GM18873 (cell line): ENCODE results near the gene CACNG4.
A peak's percentile ranks its signal among the peaks of the same experiment; 100 is the strongest.

Experiments used
- ATAC-seq: cut with Tn5 transposase; IDR thresholded peaks from one replicate; pipeline ENCODE4 v1.9.1; 2021; ENCODE audit warnings: mild to moderate bottlenecking, moderate library complexity, moderate number of reproducible peaks; ENCODE audit not compliant: unreplicated experiment, low FRiP score

Gene CACNG4

GRCh38 chr17:67055041-67055443 lies 90.5 kb downstream of the CACNG4 start:
- no peak for ATAC-seq

GRCh38 chr17:67055811-67056745 lies 91.6 kb downstream of the CACNG4 start:
- ATAC-seq = no peak

DNA sequence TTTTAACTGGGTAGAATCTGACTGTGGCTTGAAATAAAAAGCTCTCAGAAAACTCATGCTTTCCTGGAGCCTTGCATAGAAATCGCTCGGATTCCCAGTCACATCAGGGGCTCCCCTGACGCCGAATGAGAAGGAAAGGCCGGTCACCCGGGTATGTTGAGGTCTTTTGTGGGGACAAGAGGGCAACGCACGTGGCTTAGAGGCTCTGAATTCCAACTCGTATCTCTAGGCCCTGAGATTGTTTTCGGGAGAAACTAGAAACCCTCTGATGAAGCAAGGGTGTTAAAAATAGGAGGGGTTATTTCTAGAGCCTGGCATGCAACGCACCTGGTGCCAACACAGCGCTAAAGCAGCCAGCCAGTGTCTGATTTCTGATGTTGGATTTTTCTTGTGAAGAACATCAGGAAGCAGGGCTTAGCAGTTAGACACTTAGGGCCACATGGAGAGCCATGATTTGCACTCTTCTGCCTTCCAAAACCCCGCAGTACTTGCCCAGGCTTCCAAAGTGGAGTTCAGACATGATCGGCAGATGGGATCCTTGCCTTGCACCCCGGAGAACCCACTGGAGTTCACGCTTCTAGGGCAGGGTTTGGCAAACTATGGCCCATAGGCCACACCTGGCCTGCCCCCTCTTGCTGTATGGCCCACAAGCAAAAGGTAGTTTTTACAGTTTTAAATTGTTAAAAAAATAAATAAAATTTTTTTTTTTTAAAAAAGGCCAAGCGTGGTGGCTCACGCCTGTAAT lies 92.4 kb downstream of the CACNG4 start:
- ATAC-seq = no peak

DNA sequence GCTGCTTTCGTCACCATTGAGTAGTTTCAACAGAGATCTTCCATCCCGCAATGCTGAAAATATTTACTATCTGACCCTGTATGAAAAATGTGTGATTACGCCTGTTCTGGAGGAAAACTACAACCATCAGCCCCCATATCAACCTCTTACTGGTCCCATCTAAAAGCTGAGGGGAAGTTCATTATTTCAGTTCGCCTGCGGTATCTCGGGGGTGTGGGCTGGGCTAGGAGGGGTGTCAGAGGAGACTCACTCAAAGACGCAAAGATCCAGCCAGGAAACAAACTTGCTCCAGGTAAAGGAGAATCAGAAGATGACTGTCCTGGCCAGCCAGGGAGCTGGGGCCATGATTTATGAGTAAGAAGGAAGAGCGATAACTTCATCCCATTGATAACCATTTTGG lies 93.5 kb downstream of the CACNG4 start:
- ATAC-seq = no peak

DNA sequence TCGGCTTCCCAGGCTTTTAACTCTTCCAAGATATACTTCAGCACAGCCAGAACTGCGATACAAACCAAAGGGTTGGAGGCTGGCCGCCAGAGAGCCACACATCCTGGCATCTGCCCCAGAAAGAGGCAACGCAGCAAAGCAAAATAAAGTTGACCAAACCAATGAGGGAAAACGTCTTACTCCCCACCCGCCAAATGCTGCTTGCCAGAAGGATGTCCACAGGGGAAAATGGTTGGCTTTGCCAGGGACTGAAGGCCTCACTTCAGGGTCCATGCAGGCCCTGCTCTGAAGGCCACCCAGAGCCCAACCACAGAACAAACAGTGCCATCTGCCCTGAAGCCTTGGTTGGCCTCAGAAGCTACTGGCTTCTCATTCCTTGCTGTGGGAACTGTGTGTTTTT lies 94.9 kb downstream of the CACNG4 start:
- ATAC-seq = no peak

- no peak for ATAC-seq
Observed at GRCh38 chr17:67063141-67063540, 98.6 kb downstream of the CACNG4 start.

DNA sequence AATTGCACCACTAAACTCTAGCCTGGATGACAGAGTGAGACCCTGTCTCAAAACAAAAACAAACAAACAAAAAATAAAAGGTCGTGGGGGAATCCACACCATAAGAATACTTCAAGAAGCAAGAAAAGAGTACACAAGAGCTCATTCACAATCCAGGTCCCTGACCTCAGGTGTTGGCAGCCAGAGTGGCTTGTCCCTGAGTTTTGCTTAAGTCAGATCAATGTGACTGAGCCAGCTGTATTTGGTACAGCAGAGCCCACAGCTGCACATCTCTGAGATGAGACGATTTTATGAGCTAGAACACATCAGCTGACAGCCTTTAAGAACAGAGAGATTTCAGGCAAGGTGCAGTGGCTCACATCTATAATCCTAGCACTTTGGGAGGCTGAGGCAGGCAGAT lies 102.2 kb downstream of the CACNG4 start:
- no peak for ATAC-seq

- no peak for ATAC-seq
Observed at GRCh38 chr17:67067571-67068482, 103.3 kb downstream of the CACNG4 start.

DNA sequence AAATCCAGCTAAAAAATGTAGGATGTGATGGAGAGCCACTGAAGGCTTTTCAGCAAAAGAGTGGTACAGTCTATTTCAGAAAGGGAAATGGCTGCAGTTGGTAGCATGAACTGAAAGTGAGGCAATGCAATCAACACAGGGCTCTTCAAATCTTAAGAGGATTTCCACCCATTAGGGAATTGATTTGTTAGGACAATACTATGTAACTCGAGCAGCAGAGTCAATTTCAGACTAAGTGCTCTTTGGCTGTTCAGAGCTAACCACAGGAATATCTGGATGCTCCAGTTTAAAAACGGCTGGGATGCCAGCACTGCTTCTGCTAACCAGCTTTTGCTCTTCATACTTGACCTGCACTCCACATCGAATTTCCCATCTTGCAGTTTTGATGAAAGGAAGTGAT lies 104.5 kb downstream of the CACNG4 start:
- no peak for ATAC-seq

- ATAC-seq = no peak
Observed at GRCh38 chr17:67069603-67070136, 105.2 kb downstream of the CACNG4 start.

DNA sequence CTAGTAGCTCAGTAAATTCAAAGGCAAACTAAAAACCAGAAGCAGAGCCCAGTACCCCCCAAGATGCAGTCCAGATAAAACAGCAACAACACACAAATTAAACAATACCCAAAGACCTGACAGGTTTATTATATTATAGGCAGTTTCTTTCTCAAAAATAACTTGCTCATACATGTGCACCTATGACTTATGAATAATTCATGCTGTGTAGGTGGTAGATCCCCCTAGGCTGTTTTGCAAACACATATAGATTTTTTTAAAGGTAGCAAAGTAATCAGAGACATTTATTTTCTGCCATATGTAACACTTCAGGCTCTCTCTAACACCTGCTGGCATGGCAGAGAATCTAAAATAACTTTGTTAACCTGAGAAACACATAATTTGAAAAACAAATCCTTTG lies 107.1 kb downstream of the CACNG4 start:
- ATAC-seq = no peak

GRCh38 chr17:67072885-67073284 lies 108.4 kb downstream of the CACNG4 start:
- ATAC-seq = no peak

- no peak for ATAC-seq
Observed at GRCh38 chr17:67074781-67075180, 110.3 kb downstream of the CACNG4 start.

- ATAC-seq = no peak
Observed at GRCh38 chr17:67076290-67076689, 111.8 kb downstream of the CACNG4 start.

DNA sequence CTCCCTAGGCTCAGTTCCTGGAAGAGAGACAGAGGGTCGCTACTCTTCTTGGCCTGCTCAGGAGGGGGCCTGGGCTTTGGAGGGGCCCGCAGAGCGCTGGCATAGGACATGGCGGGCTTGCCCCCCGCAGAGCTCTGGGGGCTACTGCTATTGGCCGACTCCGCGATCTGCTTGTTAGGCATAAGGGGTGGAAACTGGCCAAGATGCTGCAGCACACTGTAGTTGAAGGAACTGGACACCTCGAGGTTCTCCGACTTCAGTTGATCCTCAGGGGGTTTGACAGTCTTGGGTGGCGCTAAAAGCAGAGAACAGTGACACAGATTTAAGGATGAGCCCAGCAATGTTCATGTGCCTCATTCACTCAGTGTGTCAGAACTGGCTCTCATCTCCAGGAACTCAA lies 113.8 kb downstream of the CACNG4 start:
- ATAC-seq = no peak

DNA sequence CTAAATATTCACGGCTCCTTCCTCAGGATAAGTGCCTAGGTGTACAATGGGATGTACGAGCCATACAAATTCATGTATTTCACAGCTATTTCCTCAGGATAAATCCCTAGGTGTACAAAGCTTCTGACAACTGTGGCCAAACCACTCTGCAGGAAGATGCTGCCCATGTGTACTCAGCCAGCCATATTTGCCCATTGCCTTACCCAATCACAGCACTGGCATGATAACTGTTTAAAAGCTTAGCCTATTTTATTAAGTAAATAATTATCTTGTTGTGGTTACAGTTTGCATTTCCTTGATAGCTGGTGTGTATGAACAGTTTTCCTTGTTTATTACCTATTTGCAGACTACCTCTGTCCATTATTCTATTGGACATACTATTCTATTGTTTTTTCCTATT lies 115.0 kb downstream of the CACNG4 start:
- ATAC-seq = no peak

- no peak for ATAC-seq
Observed at GRCh38 chr17:67080804-67081203, 116.3 kb downstream of the CACNG4 start.

DNA sequence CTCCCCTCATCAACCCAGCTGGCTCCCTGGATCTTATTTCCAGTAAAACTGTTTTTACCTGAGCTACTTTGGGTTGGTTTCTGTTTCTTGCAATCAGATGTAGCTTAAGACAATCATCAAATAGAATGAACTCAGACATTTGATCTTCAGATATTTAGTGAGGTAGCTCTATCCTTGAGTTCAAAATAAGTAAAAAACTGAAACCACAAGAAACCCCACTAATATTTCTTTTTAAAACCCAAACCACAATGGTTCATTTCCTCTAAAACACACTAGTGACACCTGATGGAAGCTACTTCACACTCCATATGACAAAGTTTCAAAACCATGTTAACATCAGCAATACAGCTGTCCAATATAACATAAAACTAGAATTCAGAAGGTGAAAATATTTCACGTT lies 117.6 kb downstream of the CACNG4 start:
- ATAC-seq = peak; percentile 56
